K562 (cell line): ENCODE data around the gene SLC6A13. TPM values are rescaled to one million over a fixed set of nuclear protein-coding genes. Genes with fewer than 3 reads are reported as not detected.

Experiments
- ATAC-seq: fragments of 200-7000 bp; cut with Tn5 transposase; 3 replicates; pipeline ENCODE4 v1.9.1; 2020; ENCODE audit warnings: moderate library complexity
- BruUV-seq: library from RNA; stranded (reverse); fragments of 400-500 nt; replicated peaks from 2 replicates; lab custom pipeline; 2021; lab: Mats Ljungman, UMichigan
- CTCF ChIA-PET: fragments of 300-600 bp; formaldehyde crosslinking; extraction: SDS; loops from one replicate; lab custom pipeline; 2021; ENCODE audit warnings: low intra/inter-chr PET ratio; lab: Yijun Ruan, JAX
- POLR2A ChIA-PET: fragments of 300-600, 350-650 bp; sonication (Branson Sonifier 250); formaldehyde crosslinking; extraction: SDS; loops from one replicate; lab custom pipeline; 2021; ENCODE audit warnings: antibody characterized with exemption, inconsistent platforms; lab: Yijun Ruan, JAX
- DNase-seq, 4 experiments: peaks; one replicate each; pipeline versions ENCODE4 v3.0.0 to v3.0.0-alpha.2; 2011 to 2018; ENCODE audit warnings: low spot score in 3 of 4, mixed read lengths in 3 of 4; ENCODE audit errors: extremely low read depth in 1 of 4
- FAIRE-seq: peaks from 2 replicates; lab custom pipeline; 2011; peaks lifted over from hg19 to GRCh38; lab: Jason Lieb, UNC
- H2AFZ ChIP-seq: 2 replicates; pipeline ENCODE4 v1.6.0; 2011; ENCODE audit warnings: low read depth, low read length, control low read depth, inconsistent platforms
- H3K27ac ChIP-seq: fragments of 200-600 bp; 3 replicates; pipeline ENCODE4 v1.8.0; 2011; ENCODE audit warnings: low read depth, mild to moderate bottlenecking, control low read depth, inconsistent platforms, low read length, moderate library complexity, mixed read lengths; ENCODE audit errors: extremely low read depth
- H3K27me3 ChIP-seq, 2 experiments: fragments of 300-600 bp in 1 of 2; 2 replicates in 1 of 2; 3 replicates in 1 of 2; pipeline versions ENCODE4 v1.6.0 to v1.8.0; 2011; ENCODE audit warnings: inconsistent platforms in 2 of 2, low read length in 2 of 2, mild to moderate bottlenecking in 1 of 2, mixed read lengths in 1 of 2, moderate library complexity in 1 of 2; ENCODE audit not compliant: control insufficient read depth in 2 of 2, insufficient read depth in 2 of 2
- H3K36me3 ChIP-seq: fragments of 300-600 bp; 3 replicates; pipeline ENCODE4 v1.8.0; 2011; ENCODE audit warnings: mild to moderate bottlenecking, low read length, inconsistent platforms; ENCODE audit not compliant: control insufficient read depth, insufficient read depth
- H3K4me1 ChIP-seq, 2 experiments: fragments of 200-600 bp in 1 of 2; replicated peaks in 1 of 2; 2 replicates in 1 of 2; 3 replicates in 1 of 2; pipeline versions ENCODE4 v1.5.1 to v1.8.0; 2011; ENCODE audit warnings: inconsistent platforms in 2 of 2, low read length in 2 of 2, mild to moderate bottlenecking in 1 of 2, mixed read lengths in 1 of 2, moderate library complexity in 1 of 2; ENCODE audit not compliant: control insufficient read depth in 2 of 2, insufficient read depth in 2 of 2
- H3K4me2 ChIP-seq: 2 replicates; pipeline ENCODE4 v1.6.1; 2011; ENCODE audit warnings: low read length, control low read depth, inconsistent platforms, mixed read lengths; ENCODE audit not compliant: insufficient read depth
- H3K4me3 ChIP-seq: fragments of 200-600 bp; sonication (generic), shearing (Covaris generic); 2 replicates; pipeline ENCODE4 v1.5.1; 2016; ENCODE audit warnings: control low read depth, inconsistent platforms
- H3K79me2 ChIP-seq: fragments of 200-600 bp; 3 replicates; pipeline ENCODE4 v1.8.0; 2011; ENCODE audit warnings: low read length, inconsistent platforms; ENCODE audit not compliant: control insufficient read depth, insufficient read depth
- H3K9ac ChIP-seq, 2 experiments: 2 replicates each; pipeline versions ENCODE4 v1.6.0 to v1.6.1; 2011; ENCODE audit warnings: low read depth in 2 of 2, low read length in 2 of 2, control low read depth in 1 of 2, inconsistent platforms in 1 of 2, mild to moderate bottlenecking in 1 of 2, mixed read lengths in 1 of 2; ENCODE audit not compliant: insufficient read depth in 1 of 2
- H3K9me1 ChIP-seq: one replicate; pipeline ENCODE4 v1.6.0; 2011; ENCODE audit warnings: inconsistent platforms, mild to moderate bottlenecking, low read length, moderate library complexity; ENCODE audit not compliant: control insufficient read depth, insufficient read depth
- H3K9me3 ChIP-seq: replicated peaks from 2 replicates; pipeline ENCODE4 v1.5.1; 2011; ENCODE audit warnings: low read depth, low read length, inconsistent platforms; ENCODE audit not compliant: control insufficient read depth, insufficient read depth
- H4K20me1 ChIP-seq: replicated peaks from 2 replicates; pipeline ENCODE4 v1.6.1; 2011; ENCODE audit warnings: low read length, inconsistent platforms, mixed read lengths; ENCODE audit not compliant: control insufficient read depth, insufficient read depth
- RBM22 ChIP-seq: fragments of 200-400 bp; formaldehyde crosslinking; IDR thresholded peaks from 2 replicates; pipeline ENCODE4 v1.6.1; 2018; ENCODE audit warnings: low read length, low read depth; ENCODE audit not compliant: poor library complexity, severe bottlenecking
- RBM25 ChIP-seq: fragments of 200-400 bp; formaldehyde crosslinking; IDR thresholded peaks from 2 replicates; pipeline ENCODE4 v1.6.1; 2018; ENCODE audit warnings: low read length, low read depth, moderate library complexity; ENCODE audit not compliant: severe bottlenecking
- SMAD4 ChIP-seq: fragments of 250-450 bp; sonication (Bioruptor Pico); conservative IDR thresholded peaks from 2 replicates; pipeline ENCODE4 v1.8.0; 2021; ENCODE audit warnings: inconsistent platforms, mild to moderate bottlenecking, moderate library complexity
- SPI1 ChIP-seq: IDR thresholded peaks from 2 replicates; pipeline ENCODE4 v1.6.1; 2011; ENCODE audit warnings: low read depth, low read length, control low read depth, borderline replicate concordance
- THRAP3 ChIP-seq: fragments of 450-650 bp; IDR thresholded peaks from 2 replicates; pipeline ENCODE4 v1.6.1; 2016; ENCODE audit warnings: mild to moderate bottlenecking, inconsistent platforms, borderline replicate concordance
- ZNF146 ChIP-seq: IDR thresholded peaks from one replicate; pipeline ENCODE4 v1.6.1; 2018; ENCODE audit warnings: missing compliant biosample characterization; ENCODE audit not compliant: unreplicated experiment
- WGBS: fragments of 100-300 bp; shearing (Covaris generic); methylation state at CpG from one replicate; pipeline ENCODE4 v1.1.6; 2016; ENCODE audit warnings: low coverage, mixed read lengths; ENCODE audit not compliant: insufficient coverage; ENCODE audit errors: missing lambda C conversion rate; 5-methylcytosine and 5-hydroxymethylcytosine counted together
- in situ Hi-C: fragments of 300-500 bp; cut with MboI; formaldehyde crosslinking; loops from 4 replicates; pipeline ENCODE4 v1.15.0; 2018; ENCODE audit warnings: inconsistent platforms, mixed read lengths
- intact Hi-C: fragments of 100-400 bp; cut with micrococcal nuclease; formaldehyde crosslinking; loops from 2 replicates; pipeline ENCODE4 v1.14.2; 2022
- polyA plus RNA-seq, 8 experiments: library from polyadenylated mRNA; depleted of rRNA in 4 of 8; stranded (reverse) in 5 of 8; unstranded in 3 of 8; fragments of >200 nt; fragmentation: Nextera tagmentation in 2 of 8; fragmentation: Illumina TruSeq in 1 of 8; extraction: Ambion mirVana in 2 of 8; extraction: Trizol in 1 of 8; gene quantifications; 2 replicates each; pipeline versions ENCODE4 v1.2.1 to v1.2.3, GENCODE V29; 2011 to 2014; ENCODE audit warnings: inconsistent platforms in 1 of 8, missing spikeins in 1 of 8
- total RNA-seq, 7 experiments: library from RNA; depleted of rRNA in 6 of 7; stranded (reverse); fragments of >200 nt in 6 of 7; fragmentation: Illumina TruSeq in 2 of 7; extraction: Trizol in 2 of 7; gene quantifications; 2 replicates each; pipeline versions ENCODE4 v1.2.1 to v1.2.3, GENCODE V29; 2011 to 2021; ENCODE audit warnings: low replicate concordance in 1 of 7

Gene SLC6A13
- total and polyA plus RNA-seq, 9 of the 15 experiments (the other 6 are each of a cell fraction or from before 2014, with no cell fraction given): 0.06 to 0.33 (median 0.22) TPM; not detected in 4

- Histone ChIP-seq H3K4me1 (no peaks in the 10 kb centered on the region; a peak in 1 of 5 replicates), H3K4me3 (no peak overlapping the region), H3K9me3 (no peaks in the 10 kb centered on the region), H2AFZ (no peak overlapping the region), H3K27ac (no peak overlapping the region), H3K9me1 (no peaks in the 10 kb centered on the region), H3K27me3 (peaks cover 30 to 74% of the 10 kb centered on the region in 2 experiments), H3K4me2 (no peak overlapping the region), H3K36me3 (no peaks in the 10 kb centered on the region), H3K9ac (no peak overlapping the region), H3K79me2 (no peaks in the 10 kb centered on the region), H4K20me1 (no peaks in the 10 kb centered on the region)
- no TSS peak for BruUV-seq
- DNase-seq (no peak), ATAC-seq (no peak), FAIRE-seq (no peak)
- TF ChIP-seq RBM22 (no peak), ZNF146 (CRISPR knock-in tag) (no peak), THRAP3 (no peak), RBM25 (peak; percentile 17), SMAD4 (no peak), SPI1 (peak; percentile 63; the same call in 1 of the 2 replicates)
- intact Hi-C loops (no loop called here), in situ Hi-C loops (no loop called here)
- ChIA-PET CTCF (no interaction called here), POLR2A (no interaction called here)
- 4% methylated on average over 8 of the region's 8 CpGs for WGBS
Measured at GRCh38 chr12:212415-212714, 50.3 kb downstream of the SLC6A13 start.
